Measurements from ENCODE around the gene GABRR2.

Gene GABRR2

DNA sequence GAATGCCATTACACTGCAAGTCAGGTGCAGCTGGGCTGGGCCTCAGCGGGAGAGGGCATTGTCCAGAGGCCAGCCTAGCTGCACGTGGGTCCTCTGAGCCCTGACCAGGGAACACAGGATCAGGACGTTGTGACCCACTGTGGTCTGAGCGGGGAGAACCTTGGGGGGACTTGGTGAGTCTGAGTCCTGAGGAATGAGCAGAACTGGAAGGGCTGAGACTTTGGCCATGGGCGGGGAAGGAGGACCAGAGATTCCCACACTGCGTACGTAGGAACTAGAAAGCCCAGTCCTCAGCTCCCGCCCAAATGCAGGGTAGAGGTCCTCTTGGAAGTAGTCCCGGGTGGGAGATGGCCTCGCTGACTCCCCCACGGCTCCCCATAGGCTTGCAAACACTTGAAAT is 42.5 kb downstream of the GABRR2 start:
- TF ChIP-seq CTCF (IDR thresholded peaks at IDR 0.05; ENCODE audit: low read length), result no peak
- TF ChIP-seq EZH2 (IDR thresholded peaks at IDR 0.05; ENCODE audit: borderline replicate concordance, low read length), result no peak
- Histone ChIP-seq H3K9me2 (ENCODE audit: low read depth, low read length) (no peaks in the 10 kb centered on the region), H3K36me3 (ENCODE audit: insufficient read depth, low read length) (no peaks in the 10 kb centered on the region; the same call in 1 of the 2 replicates), H4K20me1 (ENCODE audit: insufficient read depth, low read length) (no peaks in the 10 kb centered on the region), H3K4me2 (ENCODE audit: low read length) (no peak overlapping the region), H3K9ac (ENCODE audit: low read length) (no peak overlapping the region), H3K27ac (ENCODE audit: low read depth, low read length, poor library complexity, severe bottlenecking) (no peak overlapping the region), H2AFZ (ENCODE audit: low read length) (no peak overlapping the region), H3K4me1 (ENCODE audit: insufficient read depth, low read length, severe bottlenecking) (peaks cover 9% of the 10 kb centered on the region), H3K79me2 (ENCODE audit: insufficient read depth, low read length) (no peaks in the 10 kb centered on the region), H3F3A (ENCODE audit: insufficient read depth, low read length) (no peaks in the 10 kb centered on the region), H3K27me3 (ENCODE audit: insufficient read depth, low read length) (no peaks in the 10 kb centered on the region; the same call in 1 of the 2 replicates), H3K9me3 (ENCODE audit: low read length) (no peaks in the 10 kb centered on the region), H3K4me3 (ENCODE audit: low read depth, low read length, poor library complexity, severe bottlenecking) (no peak overlapping the region)

DNA sequence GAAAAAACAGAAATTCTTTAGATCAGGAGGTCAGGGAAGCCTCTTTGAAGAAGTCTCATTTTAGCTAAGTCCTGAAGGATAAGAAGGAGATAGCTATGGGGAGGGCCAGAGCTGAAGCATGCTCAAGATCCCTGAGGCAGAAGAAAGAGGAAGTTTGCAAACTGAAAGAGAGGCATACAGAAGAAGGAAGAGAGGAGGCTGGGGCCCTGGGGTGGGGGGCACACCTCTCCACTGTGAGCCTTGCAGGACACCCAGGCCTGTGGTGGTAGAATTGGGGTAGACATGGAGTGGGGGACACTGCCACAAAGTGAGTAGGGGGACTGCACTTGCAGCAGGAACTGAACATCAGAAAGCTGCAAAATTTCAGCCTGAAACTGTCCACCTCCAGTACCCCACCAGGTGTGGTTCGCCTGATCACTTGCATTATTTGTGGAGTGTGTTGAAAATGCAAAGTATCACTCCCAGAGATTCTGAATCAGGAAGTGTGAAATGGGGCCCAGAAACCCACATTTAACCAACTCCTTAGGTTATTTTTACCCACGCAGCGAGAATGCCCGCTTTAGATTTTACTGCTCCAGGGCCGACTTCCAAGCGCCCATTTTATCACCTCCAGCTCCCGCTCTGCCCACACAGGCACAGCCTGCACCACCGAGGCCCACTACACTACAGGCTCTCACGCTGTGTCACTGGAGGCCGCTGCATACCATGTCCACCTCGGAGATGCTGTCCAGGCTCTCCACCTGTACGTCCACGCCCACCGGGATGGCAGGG is 44.0 kb downstream of the GABRR2 start:
- H3K4me3 ChIP-seq (ENCODE audit: low read depth, low read length, poor library complexity, severe bottlenecking), result no peak overlapping the region
- no peaks in the 10 kb centered on the region for H3K9me2 ChIP-seq (ENCODE audit: low read depth, low read length)
- H3K27ac ChIP-seq (ENCODE audit: low read depth, low read length, poor library complexity, severe bottlenecking), result no peak overlapping the region
- no peaks in the 10 kb centered on the region for H3F3A ChIP-seq (ENCODE audit: insufficient read depth, low read length)
- H3K4me1 ChIP-seq (ENCODE audit: insufficient read depth, low read length, severe bottlenecking), result peaks cover 9% of the 10 kb centered on the region
- no peaks in the 10 kb centered on the region for H3K27me3 ChIP-seq (ENCODE audit: insufficient read depth, low read length)
- no peaks in the 10 kb centered on the region for H3K79me2 ChIP-seq (ENCODE audit: insufficient read depth, low read length)
- H3K9me3 ChIP-seq (ENCODE audit: low read length), result no peaks in the 10 kb centered on the region
- H3K9ac ChIP-seq (ENCODE audit: low read length), result no peak overlapping the region
- H3K36me3 ChIP-seq (ENCODE audit: insufficient read depth, low read length), result no peaks in the 10 kb centered on the region; the same call in 1 of the 2 replicates
- H4K20me1 ChIP-seq (ENCODE audit: insufficient read depth, low read length), result no peaks in the 10 kb centered on the region
- H2AFZ ChIP-seq (ENCODE audit: low read length), result no peak overlapping the region
- TF ChIP-seq EZH2 (IDR thresholded peaks at IDR 0.05; ENCODE audit: borderline replicate concordance, low read length) (no peak), CTCF (IDR thresholded peaks at IDR 0.05; ENCODE audit: low read length) (no peak)
- no peak overlapping the region for H3K4me2 ChIP-seq (ENCODE audit: low read length)

DNA sequence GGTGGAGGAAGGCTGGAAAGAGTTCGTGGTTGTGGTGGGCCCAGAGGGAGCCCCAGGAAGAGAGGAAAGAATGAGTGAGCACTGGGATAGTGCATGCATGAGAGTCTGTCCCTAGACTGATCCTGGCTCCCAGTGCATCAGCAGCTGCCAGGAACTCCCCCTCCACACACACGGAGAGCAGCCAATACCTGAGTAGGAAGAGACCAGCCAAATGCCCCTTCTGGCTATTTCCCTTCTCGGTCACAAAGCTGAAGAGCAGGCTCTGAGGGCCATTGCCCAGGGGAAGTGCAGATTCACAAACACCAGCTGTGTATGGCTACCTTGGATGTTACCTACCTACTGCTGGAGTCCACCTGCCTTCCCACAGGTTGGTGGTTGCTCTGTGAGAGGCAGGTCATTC is 45.1 kb downstream of the GABRR2 start:
- Histone ChIP-seq H3K27me3 (ENCODE audit: insufficient read depth, low read length) (no peaks in the 10 kb centered on the region), H3K4me2 (ENCODE audit: low read length) (no peak overlapping the region), H3K9ac (ENCODE audit: low read length) (no peak overlapping the region), H3K9me2 (ENCODE audit: low read depth, low read length) (no peaks in the 10 kb centered on the region), H3K27ac (ENCODE audit: low read depth, low read length, poor library complexity, severe bottlenecking) (no peak overlapping the region), H3K79me2 (ENCODE audit: insufficient read depth, low read length) (no peaks in the 10 kb centered on the region), H3K9me3 (ENCODE audit: low read length) (no peaks in the 10 kb centered on the region), H4K20me1 (ENCODE audit: insufficient read depth, low read length) (no peaks in the 10 kb centered on the region), H2AFZ (ENCODE audit: low read length) (no peak overlapping the region), H3F3A (ENCODE audit: insufficient read depth, low read length) (no peaks in the 10 kb centered on the region), H3K36me3 (ENCODE audit: insufficient read depth, low read length) (no peaks in the 10 kb centered on the region), H3K4me1 (ENCODE audit: insufficient read depth, low read length, severe bottlenecking) (peaks cover 9% of the 10 kb centered on the region), H3K4me3 (ENCODE audit: low read depth, low read length, poor library complexity, severe bottlenecking) (no peak overlapping the region)
- no peak for TF ChIP-seq EZH2 (IDR thresholded peaks at IDR 0.05; ENCODE audit: borderline replicate concordance, low read length)
- no peak for TF ChIP-seq CTCF (IDR thresholded peaks at IDR 0.05; ENCODE audit: low read length)

Measured in OCI-LY1 (cell line).